GM19023 (cell line): Measurements from ENCODE around the gene SUV39H1.
"Not testable (repeated sequence)": the region's sequence is repeated elsewhere in the genome, so short reads cannot be mapped to it uniquely, and the experiment has no call there.

Experiments
- ATAC-seq: cut with Tn5 transposase; IDR thresholded peaks from one replicate; pipeline ENCODE4 v1.9.1; 2021; ENCODE audit warnings: mild to moderate bottlenecking, moderate library complexity; ENCODE audit not compliant: unreplicated experiment

The SUV39H1 gene

GRCh38 chrX:48685416-48685815 is 11.1 kb upstream of the SUV39H1 start:
- no peak for ATAC-seq

GRCh38 chrX:48688531-48689150 is 7.9 kb upstream of the SUV39H1 start:
- no peak for ATAC-seq

GRCh38 chrX:48689208-48689920 is 7.2 kb upstream of the SUV39H1 start:
- ATAC-seq, result no peak

- not testable (repeated sequence) for ATAC-seq
Measured at GRCh38 chrX:48691746-48692145, 4.8 kb upstream of the SUV39H1 start.

- ATAC-seq, result no peak
Measured at GRCh38 chrX:48694776-48695533, 1.6 kb upstream of the SUV39H1 start.

- no peak for ATAC-seq
Measured at GRCh38 chrX:48695534-48695896, 1.0 kb upstream of the SUV39H1 start.

GRCh38 chrX:48695925-48696300 is 621 bp upstream of the SUV39H1 start:
- ATAC-seq, result peak; percentile 3

- peak; percentile 14 for ATAC-seq
Measured at GRCh38 chrX:48696909-48697727, 584 bp downstream of the SUV39H1 start.

- ATAC-seq, result no peak
Measured at GRCh38 chrX:48698306-48698705, 1.8 kb downstream of the SUV39H1 start.

- no peak for ATAC-seq
Measured at GRCh38 chrX:48700246-48700645, 3.7 kb downstream of the SUV39H1 start.

- no peak for ATAC-seq
Measured at GRCh38 chrX:48700951-48701653, 4.6 kb downstream of the SUV39H1 start.

- no peak for ATAC-seq
Measured at GRCh38 chrX:48702032-48702431, 5.5 kb downstream of the SUV39H1 start.

- ATAC-seq, result no peak
Measured at GRCh38 chrX:48702716-48703115, 6.2 kb downstream of the SUV39H1 start.

GRCh38 chrX:48703228-48703627 is 6.7 kb downstream of the SUV39H1 start:
- ATAC-seq, result no peak

- ATAC-seq, result no peak
Measured at GRCh38 chrX:48703642-48704481, 7.3 kb downstream of the SUV39H1 start.

GRCh38 chrX:48705871-48706270 is 9.3 kb downstream of the SUV39H1 start:
- ATAC-seq, result no peak

GRCh38 chrX:48709522-48710112 is 13.1 kb downstream of the SUV39H1 start:
- no peak for ATAC-seq

GRCh38 chrX:48711162-48711928 is 14.8 kb downstream of the SUV39H1 start:
- no peak for ATAC-seq
